Neural cell (in vitro differentiated cells): ENCODE data around the gene SLC13A5. TPM values are rescaled to one million over a fixed set of nuclear protein-coding genes. Genes with fewer than 3 reads are reported as not detected.

Experiments
- H2AFZ ChIP-seq: fragments of 200-600, 300-800 bp; sonication (generic), shearing (Covaris generic); 2 replicates; pipeline ENCODE4 v1.6.0; 2014; ENCODE audit warnings: low read depth, mild to moderate bottlenecking, antibody characterized with exemption, low read length, moderate library complexity
- H3F3A ChIP-seq: fragments of 200-600 bp; shearing (Covaris generic); 2 replicates; pipeline ENCODE4 v1.6.1; 2016; ENCODE audit warnings: mild to moderate bottlenecking, moderate library complexity, mixed read lengths, antibody characterized with exemption, low read length; ENCODE audit not compliant: insufficient read depth, poor library complexity, severe bottlenecking
- H3K27ac ChIP-seq: fragments of 200-600, 300-800 bp; sonication (generic), shearing (Covaris generic); 2 replicates; pipeline ENCODE4 v1.5.1; 2014; ENCODE audit warnings: mild to moderate bottlenecking, low read length, moderate library complexity
- H3K27me3 ChIP-seq: fragments of 300-800, 200-600 bp; sonication (generic), shearing (Covaris generic); 2 replicates; pipeline ENCODE4 v1.6.0; 2014; ENCODE audit warnings: mild to moderate bottlenecking, low read depth, low read length, moderate library complexity; ENCODE audit not compliant: insufficient read depth
- H3K36me3 ChIP-seq: fragments of 300-800, 200-600 bp; sonication (generic), shearing (Covaris generic); 2 replicates; pipeline ENCODE4 v1.5.1; 2014; ENCODE audit warnings: mild to moderate bottlenecking, antibody characterized with exemption, low read length, moderate library complexity; ENCODE audit not compliant: insufficient read depth
- H3K4me2 ChIP-seq: fragments of 300-800, 200-600 bp; sonication (generic), shearing (Covaris generic); 2 replicates; pipeline ENCODE4 v1.6.0; 2014; ENCODE audit warnings: mild to moderate bottlenecking, low read length
- H3K4me3 ChIP-seq: fragments of 300-800, 200-600 bp; sonication (generic), shearing (Covaris generic); 2 replicates; pipeline ENCODE4 v1.5.1; 2014; ENCODE audit warnings: mild to moderate bottlenecking, low read length, moderate library complexity
- H3K79me2 ChIP-seq: fragments of 200-600 bp; shearing (Covaris generic); replicated peaks from 2 replicates; pipeline ENCODE4 v1.6.0; 2014; ENCODE audit warnings: mild to moderate bottlenecking, low read length, moderate library complexity; ENCODE audit not compliant: insufficient read depth
- H3K9ac ChIP-seq: fragments of 300-800, 200-600 bp; sonication (generic), shearing (Covaris generic); 2 replicates; pipeline ENCODE4 v1.6.1; 2016; ENCODE audit warnings: mild to moderate bottlenecking, low read length, mixed read lengths
- H3K9me2 ChIP-seq: fragments of 200-600 bp; shearing (Covaris generic); 2 replicates; pipeline ENCODE4 v1.6.1; 2016; ENCODE audit warnings: mild to moderate bottlenecking, low read length, mixed read lengths; ENCODE audit not compliant: insufficient read depth
- H3K9me3 ChIP-seq: fragments of 200-600, 300-800 bp; sonication (generic), shearing (Covaris generic); 2 replicates; pipeline ENCODE4 v1.6.1; 2016; ENCODE audit warnings: mild to moderate bottlenecking, mixed run types, low read length, moderate library complexity, mixed read lengths
- H4K20me1 ChIP-seq: fragments of 200-600 bp; shearing (Covaris generic); 2 replicates; pipeline ENCODE4 v1.6.1; 2016; ENCODE audit warnings: mild to moderate bottlenecking, mixed run types; ENCODE audit not compliant: insufficient read depth
- CTCF ChIP-seq: fragments of 450-650 bp; IDR thresholded peaks from 2 replicates; pipeline ENCODE4 v1.5.1; 2014; ENCODE audit warnings: antibody characterized with exemption, mild to moderate bottlenecking, moderate library complexity; ENCODE audit not compliant: poor library complexity, severe bottlenecking
- EP300 ChIP-seq: fragments of 450-650 bp; conservative IDR thresholded peaks from 2 replicates; pipeline ENCODE4 v1.6.1; 2014; ENCODE audit warnings: antibody characterized with exemption, mild to moderate bottlenecking, moderate library complexity; ENCODE audit not compliant: poor library complexity, severe bottlenecking
- EZH2 ChIP-seq: fragments of 200-600, 300-800 bp; shearing (Covaris generic), sonication (generic); IDR thresholded peaks from 2 replicates; pipeline ENCODE4 v1.6.1; 2014; ENCODE audit warnings: antibody characterized with exemption, low read length, borderline replicate concordance, mild to moderate bottlenecking; ENCODE audit not compliant: insufficient read depth, poor library complexity, severe bottlenecking
- MXI1 ChIP-seq: fragments of 450-650 bp; conservative IDR thresholded peaks from 2 replicates; pipeline ENCODE4 v1.6.1; 2014; ENCODE audit warnings: antibody characterized with exemption, mild to moderate bottlenecking; ENCODE audit not compliant: poor library complexity, severe bottlenecking
- POLR2AphosphoS5 ChIP-seq: IDR thresholded peaks from 2 replicates; pipeline ENCODE4 v1.6.1; 2012
- RAD21 ChIP-seq: fragments of 450-650 bp; conservative IDR thresholded peaks from 2 replicates; pipeline ENCODE4 v1.6.1; 2014; ENCODE audit warnings: antibody characterized with exemption, mild to moderate bottlenecking, moderate library complexity
- REST ChIP-seq: IDR thresholded peaks from 2 replicates; pipeline ENCODE4 v1.6.1; 2012; ENCODE audit warnings: borderline replicate concordance
- SMC3 ChIP-seq: fragments of 450-650 bp; conservative IDR thresholded peaks from 2 replicates; pipeline ENCODE4 v1.6.1; 2014; ENCODE audit warnings: antibody characterized with exemption, mild to moderate bottlenecking, moderate library complexity; ENCODE audit not compliant: poor library complexity
- TAF1 ChIP-seq: IDR thresholded peaks from 2 replicates; pipeline ENCODE4 v1.6.1; 2012; ENCODE audit warnings: low read depth
- polyA plus RNA-seq: library from polyadenylated mRNA; depleted of rRNA; stranded (reverse); fragments of >200 nt; gene quantifications from 2 replicates; pipeline ENCODE4 v1.2.3, GENCODE V29; 2014

The SLC13A5 gene
- polyA plus RNA-seq, 1 donor from 2014 or later = not detected

GRCh38 chr17:6711681-6712057, 1.5 kb downstream of the SLC13A5 start:
- Histone ChIP-seq H4K20me1 (no peaks in the 10 kb centered on the region), H3K4me3 (no peak overlapping the region), H3K9me3 (peaks cover 6% of the 10 kb centered on the region), H2AFZ (no peak overlapping the region), H3K79me2 (no peaks in the 10 kb centered on the region), H3K9ac (no peak overlapping the region), H3F3A (no peaks in the 10 kb centered on the region), H3K4me2 (no peak overlapping the region), H3K27me3 (peaks cover 34% of the 10 kb centered on the region), H3K36me3 (no peaks in the 10 kb centered on the region), H3K9me2 (no peaks in the 10 kb centered on the region), H3K27ac (no peak overlapping the region)
- no peak for TF ChIP-seq EP300
- TF ChIP-seq POLR2AphosphoS5 = no peak
- no peak for TF ChIP-seq EZH2
- TF ChIP-seq TAF1 = no peak
- TF ChIP-seq MXI1 = no peak

- Histone ChIP-seq H3K9ac (no peak overlapping the region), H3K4me3 (no peak overlapping the region), H3K27me3 (peaks cover 34% of the 10 kb centered on the region), H3K27ac (no peak overlapping the region), H2AFZ (no peak overlapping the region), H3K4me2 (no peak overlapping the region), H3K36me3 (no peaks in the 10 kb centered on the region), H3F3A (no peaks in the 10 kb centered on the region), H4K20me1 (no peaks in the 10 kb centered on the region), H3K9me3 (peaks cover 6% of the 10 kb centered on the region), H3K79me2 (no peaks in the 10 kb centered on the region), H3K9me2 (no peaks in the 10 kb centered on the region)
- TF ChIP-seq SMC3 = no peak
- TF ChIP-seq EP300 = no peak
- TF ChIP-seq POLR2AphosphoS5 = no peak
- TF ChIP-seq MXI1 = no peak
- no peak for TF ChIP-seq REST
- TF ChIP-seq RAD21 = no peak
- no peak for TF ChIP-seq CTCF
- TF ChIP-seq TAF1 = no peak
- no peak for TF ChIP-seq EZH2
Measured at GRCh38 chr17:6711081-6711674, 2.0 kb downstream of the SLC13A5 start.
